Measurements from ENCODE around the gene C1QL4. TPM values are rescaled to one million over a fixed set of nuclear protein-coding genes. Genes with fewer than 3 reads are reported as not detected.
"Not testable (repeated sequence)": the region's sequence is repeated elsewhere in the genome, so short reads cannot be mapped to it uniquely, and the experiment has no call there.

Gene C1QL4
- total RNA-seq: not detected
- not detected for polyA plus RNA-seq
- long read RNA-seq, donor 1: 0 reads
- long read RNA-seq, donor 2: 0 reads
- long read RNA-seq, donor 3: 0 reads

DNA sequence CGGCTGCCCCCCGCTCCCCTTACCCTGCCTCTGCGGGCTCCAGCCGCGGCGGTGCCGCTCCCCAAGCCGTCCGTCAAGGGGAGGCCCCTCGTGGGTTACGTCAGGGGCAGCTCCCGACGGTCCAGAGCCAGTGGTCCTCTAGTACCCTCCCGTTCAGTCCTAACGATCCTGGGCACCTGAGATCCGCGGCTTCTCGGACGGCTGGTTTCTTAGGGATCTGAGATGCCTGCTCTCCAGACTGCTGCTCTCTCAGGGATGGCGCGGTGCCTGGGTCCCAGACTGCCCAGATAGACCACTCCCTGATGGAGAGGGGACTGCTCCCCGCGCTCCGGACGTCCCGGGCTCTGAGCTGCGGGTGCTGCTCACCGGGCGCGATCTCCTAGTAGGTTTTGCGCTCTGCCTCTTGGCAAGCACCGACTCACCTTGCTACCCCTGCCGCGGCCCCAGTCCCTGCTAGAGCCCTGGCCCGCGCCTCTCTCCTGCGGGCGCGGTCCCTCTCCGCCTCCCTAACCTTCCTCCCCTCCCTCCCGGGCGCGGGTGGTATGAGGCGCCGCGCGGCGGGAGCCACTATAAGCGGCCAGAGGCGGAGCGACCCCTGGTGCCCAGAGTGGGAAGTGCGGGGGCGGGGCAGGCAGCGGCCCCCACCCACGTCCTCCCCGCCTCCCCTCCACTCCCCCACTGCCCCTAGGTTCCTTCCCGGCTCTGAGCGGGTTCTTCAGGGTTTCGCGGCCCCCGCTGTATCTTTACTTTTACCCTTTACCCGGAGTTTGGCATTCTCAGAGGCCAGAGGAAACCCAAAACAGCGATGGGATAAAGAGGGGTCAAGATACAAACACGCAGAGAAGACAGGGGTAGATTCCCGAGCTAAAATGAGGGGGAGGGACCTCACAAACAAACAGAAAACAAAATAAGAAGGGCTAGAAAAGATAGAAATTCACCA lies at the start of gene C1QL4:
Gene C1QL4 (minus strand): TSS at position 544 of the 940 bp plus-strand sequence. CDS start 711 bp downstream, outside the sequence.
- Histone ChIP-seq H3K9me3 (no peaks in the 10 kb centered on the region), H3K4me1 (peaks cover 0 to 26% (median 7%) of the 10 kb centered on the region in 12 donors), H3K4me3 (peak within 1 kb of the TSS; percentile 5 to 50 (median 38)), H3K27me3 (peaks cover 29 to 89% (median 53%) of the 10 kb centered on the region in 9 donors), H3K36me3 (no peaks in the 10 kb centered on the region), H3K27ac (no peak within 1 kb of the TSS)
- WGBS, 4 donors: 2 to 5% (median 2%) methylated on average over 33 to 65 of the region's 65 CpGs
- intact Hi-C loops (cut with DNase I): loop anchor here in 5 of 10 donors (5.0 kb wide), 2 partner anchors 45 to 50 kb away; no protein-coding TSS in a partner anchor
- ATAC-seq (peak; percentile 59 to 91 (median 84)), DNase-seq (peak; percentile 80 to 92 (median 85))
- TF ChIP-seq, protein P1, sequence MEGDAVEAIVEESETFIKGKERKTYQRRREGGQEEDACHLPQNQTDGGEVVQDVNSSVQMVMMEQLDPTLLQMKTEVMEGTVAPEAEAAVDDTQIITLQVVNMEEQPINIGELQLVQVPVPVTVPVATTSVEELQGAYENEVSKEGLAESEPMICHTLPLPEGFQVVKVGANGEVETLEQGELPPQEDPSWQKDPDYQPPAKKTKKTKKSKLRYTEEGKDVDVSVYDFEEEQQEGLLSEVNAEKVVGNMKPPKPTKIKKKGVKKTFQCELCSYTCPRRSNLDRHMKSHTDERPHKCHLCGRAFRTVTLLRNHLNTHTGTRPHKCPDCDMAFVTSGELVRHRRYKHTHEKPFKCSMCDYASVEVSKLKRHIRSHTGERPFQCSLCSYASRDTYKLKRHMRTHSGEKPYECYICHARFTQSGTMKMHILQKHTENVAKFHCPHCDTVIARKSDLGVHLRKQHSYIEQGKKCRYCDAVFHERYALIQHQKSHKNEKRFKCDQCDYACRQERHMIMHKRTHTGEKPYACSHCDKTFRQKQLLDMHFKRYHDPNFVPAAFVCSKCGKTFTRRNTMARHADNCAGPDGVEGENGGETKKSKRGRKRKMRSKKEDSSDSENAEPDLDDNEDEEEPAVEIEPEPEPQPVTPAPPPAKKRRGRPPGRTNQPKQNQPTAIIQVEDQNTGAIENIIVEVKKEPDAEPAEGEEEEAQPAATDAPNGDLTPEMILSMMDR (IDR thresholded peaks at IDR 0.05): peak; percentile 93 to 99 (median 98)
- no peak for TF ChIP-seq POLR2A (IDR thresholded peaks at IDR 0.05)

DNA sequence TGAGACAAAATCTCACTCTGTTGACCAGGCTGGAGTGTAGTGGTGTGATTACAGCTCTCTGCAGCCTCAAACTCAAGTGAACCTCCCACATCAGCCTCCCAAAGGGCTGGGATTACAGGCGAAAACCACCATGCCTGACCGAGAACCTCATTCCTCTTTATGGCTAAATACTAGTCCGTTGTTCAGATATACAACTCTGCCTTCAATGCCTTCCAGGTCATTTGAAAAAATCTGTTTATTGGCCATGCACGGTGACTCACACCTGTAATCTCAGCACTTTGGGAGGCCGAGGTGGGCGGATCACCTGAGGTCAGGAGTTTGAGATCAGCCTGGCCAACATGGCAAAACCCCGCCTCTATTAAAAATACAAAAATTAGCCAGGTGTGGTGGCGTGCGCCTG lies 43.2 kb upstream of the C1QL4 start:
- H3K27ac ChIP-seq; DNase-seq; ATAC-seq; H3K9me3 ChIP-seq; intact Hi-C loops (cut with DNase I); H3K4me3 ChIP-seq; H3K4me1 ChIP-seq; H3K27me3 ChIP-seq; H3K36me3 ChIP-seq: not testable (repeated sequence)
- 82 to 98% (median 96%) methylated on average over 9 of the region's 9 CpGs for WGBS, 4 donors

DNA sequence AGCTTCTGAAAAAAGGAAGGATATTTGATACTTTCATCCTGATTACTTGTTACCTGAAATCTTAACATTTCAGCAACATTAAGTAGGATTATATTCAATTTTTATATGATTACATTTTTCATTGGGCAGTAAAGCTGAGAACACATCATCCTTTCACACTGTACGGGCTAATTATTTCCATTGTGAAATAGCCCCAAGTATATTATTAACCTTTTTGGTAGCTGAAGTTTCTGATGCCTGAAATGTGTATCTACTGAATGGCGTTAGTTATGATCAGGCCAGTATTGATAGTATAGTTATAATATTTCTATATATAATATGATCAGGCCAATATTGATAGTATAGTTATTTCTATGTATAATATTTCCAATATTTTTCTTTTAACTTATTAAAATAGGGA lies 40.4 kb upstream of the C1QL4 start:
- ATAC-seq: no peak
- no peaks in the 10 kb centered on the region for H3K27me3 ChIP-seq
- no peaks in the 10 kb centered on the region for H3K4me1 ChIP-seq
- no peak for DNase-seq
- 88 to 91% (median 90%) methylated on average over 2 of the region's 2 CpGs for WGBS, 4 donors
- TF ChIP-seq, protein P1 (IDR thresholded peaks at IDR 0.05): no peak
- no peak for TF ChIP-seq POLR2A (IDR thresholded peaks at IDR 0.05)
- no peak overlapping the region for H3K4me3 ChIP-seq
- intact Hi-C loops (cut with DNase I): loop anchor here in 1 of 10 donors (10.0 kb wide), 1 partner anchor 67 kb away; no protein-coding TSS in a partner anchor
- H3K36me3 ChIP-seq: peaks cover 0 to 3% (median 0%) of the 10 kb centered on the region in 9 donors
- H3K9me3 ChIP-seq: no peaks in the 10 kb centered on the region
- H3K27ac ChIP-seq: no peak overlapping the region

DNA sequence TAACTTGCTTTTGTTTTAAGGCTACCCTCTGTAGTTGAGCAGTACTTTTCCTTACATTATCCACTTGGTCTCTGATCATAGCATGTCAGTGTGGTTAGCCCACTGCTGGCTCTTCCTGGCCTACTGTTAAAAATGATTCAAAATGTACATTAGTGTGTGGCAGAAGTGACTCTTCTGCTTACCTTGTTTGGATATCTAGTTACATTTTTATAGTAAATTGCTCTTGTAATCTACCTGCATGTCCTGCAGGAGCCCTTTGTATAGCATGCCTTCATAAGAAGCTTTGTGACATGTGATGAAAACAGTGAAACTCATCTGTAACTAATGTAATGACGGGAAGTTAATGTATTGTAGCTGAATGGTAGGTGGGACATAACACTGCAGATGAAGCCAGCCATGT lies 38.4 kb upstream of the C1QL4 start:
- Histone ChIP-seq H3K27ac (no peak overlapping the region), H3K4me1 (peaks cover 0 to under 1% (median 0%) of the 10 kb centered on the region in 12 donors), H3K4me3 (no peak overlapping the region), H3K36me3 (peaks cover 0 to 3% (median 0%) of the 10 kb centered on the region in 9 donors), H3K27me3 (no peaks in the 10 kb centered on the region), H3K9me3 (no peaks in the 10 kb centered on the region)
- no peak for ATAC-seq
- no peak for TF ChIP-seq POLR2A (IDR thresholded peaks at IDR 0.05)
- TF ChIP-seq, protein P1 (IDR thresholded peaks at IDR 0.05): no peak
- DNase-seq: no peak
- intact Hi-C loops (cut with DNase I): loop anchor here in 1 of 10 donors (10.0 kb wide), 1 partner anchor 69 kb away; no protein-coding TSS in a partner anchor
- 97 to 100% (median 99%) methylated on average over 1 of the region's 1 CpG for WGBS, 4 donors

Measured in heart left ventricle (tissue), 16 donors.